Kidney tubule cell (primary cell): ENCODE data around the gene SCGB3A1.

Experiments
- DNase-seq: peaks from one replicate; pipeline ENCODE4 v3.0.0-alpha.2; 2018; ENCODE audit warnings: low spot score

Gene SCGB3A1

GRCh38 chr5:180604271-180604670, 13.0 kb upstream of the SCGB3A1 start:
- no peak for DNase-seq

DNA sequence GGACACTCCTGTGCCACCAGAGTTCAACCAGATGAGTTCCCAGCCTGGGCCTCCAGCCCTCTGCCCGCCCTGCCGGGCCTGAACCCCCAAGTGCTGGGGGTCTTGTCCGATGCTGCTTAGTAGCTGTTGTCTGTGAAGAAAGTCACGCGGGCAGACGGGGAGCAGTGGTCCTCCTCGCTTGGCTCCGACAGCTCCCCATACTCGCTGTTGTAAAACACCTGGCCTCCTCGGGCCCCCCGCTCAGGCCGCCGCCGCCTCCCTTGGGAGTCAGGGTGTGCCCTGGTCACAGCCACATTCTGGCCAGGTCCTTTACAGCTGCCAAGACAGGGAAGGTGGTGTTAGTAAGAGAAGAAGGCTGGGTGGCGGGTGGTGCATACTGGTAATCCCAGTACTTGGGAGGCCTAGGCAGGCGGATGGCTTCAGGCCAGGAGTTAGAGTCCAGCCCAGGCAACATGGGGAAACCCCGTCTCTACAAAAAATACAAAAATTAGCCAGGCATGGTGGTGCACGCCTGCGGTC, 11.8 kb upstream of the SCGB3A1 start:
- DNase-seq: no peak

DNA sequence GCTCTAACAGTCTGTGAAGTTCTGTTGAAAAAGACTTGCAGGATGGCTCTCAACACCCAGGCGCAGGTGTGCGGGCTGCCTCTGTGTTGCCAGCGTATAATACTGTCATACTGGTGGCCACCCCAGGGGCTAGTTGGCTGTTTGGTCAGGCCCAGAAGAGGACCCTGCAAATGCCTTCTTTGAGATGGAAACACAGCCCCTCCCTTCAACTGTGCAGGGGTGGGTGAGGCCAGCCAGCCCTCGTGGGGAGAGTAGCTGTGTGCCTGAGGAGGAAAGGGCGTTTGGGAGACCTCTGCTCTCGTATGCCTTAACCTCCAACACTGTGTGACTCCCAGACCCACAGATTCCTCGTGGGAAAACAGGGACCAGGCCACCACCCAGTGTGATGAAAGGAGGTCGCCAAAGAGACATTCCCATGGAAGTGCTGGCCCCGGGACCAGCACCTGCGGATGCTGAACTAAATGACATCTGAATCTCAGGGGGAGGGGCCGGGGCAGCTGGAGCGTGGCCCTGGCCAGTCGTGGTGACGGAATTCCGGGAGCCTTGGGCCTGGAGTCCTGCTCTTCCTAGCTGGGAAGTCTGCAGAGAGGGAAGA, 11.3 kb upstream of the SCGB3A1 start:
- no peak for DNase-seq

GRCh38 chr5:180601591-180602480, 10.5 kb upstream of the SCGB3A1 start:
- DNase-seq: no peak

DNA sequence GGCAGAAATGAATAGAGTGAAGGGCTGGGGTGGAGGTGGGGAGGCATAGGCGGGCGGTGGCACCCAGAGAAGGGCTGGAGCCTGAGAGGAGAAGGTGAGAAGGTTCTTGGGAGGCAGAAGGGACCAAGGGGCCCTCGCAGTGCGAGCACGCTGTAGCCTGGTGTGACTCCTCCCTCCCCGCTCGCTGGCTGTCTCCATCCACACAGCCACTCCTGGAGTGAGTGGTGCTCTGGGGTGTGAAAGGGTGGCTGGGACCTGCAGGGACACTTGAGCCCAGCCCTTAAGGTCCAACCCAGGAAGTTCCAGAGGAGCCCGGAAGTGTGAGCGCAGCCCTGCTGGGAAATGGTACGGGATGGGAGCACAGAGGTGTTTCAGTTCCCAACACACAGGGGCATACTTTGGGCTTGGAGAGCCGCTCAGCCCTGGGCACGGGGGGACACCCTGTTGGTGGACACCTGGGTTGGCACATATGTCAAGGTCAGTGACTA, 9.3 kb upstream of the SCGB3A1 start:
- no peak for DNase-seq

- DNase-seq: no peak
These were observed 8.8 kb upstream of the SCGB3A1 start for GRCh38 chr5:180599981-180600553.

GRCh38 chr5:180599590-180599914, 8.3 kb upstream of the SCGB3A1 start:
- DNase-seq: no peak

DNA sequence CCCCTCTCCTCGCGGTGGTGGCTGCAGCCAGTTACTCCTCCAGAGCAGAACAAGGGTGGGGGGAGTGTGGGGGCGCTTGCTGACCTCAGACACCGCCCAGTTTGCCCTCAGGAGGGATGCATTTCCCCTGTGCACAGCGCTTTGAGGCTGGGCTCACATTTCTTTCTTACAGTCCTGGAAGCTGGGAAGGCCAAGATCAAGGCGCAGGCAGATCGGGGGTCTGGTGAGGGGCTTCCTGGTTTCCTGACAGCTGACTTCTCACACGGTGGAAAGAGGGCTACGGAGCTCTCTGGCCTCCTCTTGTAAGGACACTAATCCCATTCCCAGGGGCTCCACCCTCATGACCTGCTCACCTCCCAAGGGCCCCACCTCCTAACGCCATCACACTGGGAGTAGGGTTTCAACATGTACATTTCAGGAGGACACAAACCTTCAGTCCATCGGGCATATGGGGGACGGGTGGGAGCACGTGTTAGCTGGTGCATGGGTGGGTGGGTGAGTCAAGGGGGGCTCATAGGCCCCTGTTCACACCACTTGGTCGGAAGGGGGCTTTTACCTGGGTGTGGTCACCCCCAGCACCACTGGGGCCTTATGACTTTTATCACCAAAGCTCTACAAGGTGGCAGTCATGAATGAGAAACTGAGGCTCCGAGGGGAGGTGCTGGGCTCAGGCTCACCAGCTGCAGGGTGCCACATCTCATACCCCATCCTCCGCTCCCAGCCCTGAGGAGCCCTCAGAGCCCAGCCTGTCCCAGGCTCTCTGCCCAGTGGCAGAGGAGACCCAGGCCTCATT, 7.7 kb upstream of the SCGB3A1 start:
- DNase-seq: no peak

- DNase-seq: no peak
These were observed 7.0 kb upstream of the SCGB3A1 start for GRCh38 chr5:180598316-180598701.

DNA sequence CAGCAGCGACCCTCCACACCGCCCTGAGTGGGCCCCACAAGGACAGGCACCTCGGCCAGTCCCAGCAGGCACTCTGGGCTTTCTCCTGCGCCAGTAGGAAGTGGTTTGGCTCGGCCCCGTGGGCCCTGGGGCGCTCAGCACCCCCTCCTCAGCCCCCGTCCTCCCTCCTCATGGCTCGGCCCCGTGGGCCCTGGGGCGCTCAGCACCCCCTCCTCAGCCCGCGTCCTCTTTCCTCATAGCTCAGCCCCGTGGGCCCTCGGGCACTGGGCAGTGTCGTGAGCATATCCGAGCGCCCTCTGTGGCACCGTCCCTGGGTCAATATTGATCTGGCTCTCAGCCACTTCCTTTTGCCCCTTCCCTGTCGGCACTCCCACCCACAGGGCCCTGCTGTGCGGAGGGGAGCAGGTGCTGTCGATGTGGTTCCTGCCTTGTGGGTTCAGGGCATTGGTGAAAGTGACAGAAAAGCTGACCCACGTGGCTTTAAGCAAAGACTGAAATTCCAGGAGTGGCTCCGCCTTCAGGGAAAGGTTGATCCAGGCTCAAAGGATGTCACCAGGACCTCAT, 5.5 kb upstream of the SCGB3A1 start:
- DNase-seq: no peak

- DNase-seq: no peak
These were observed 4.9 kb upstream of the SCGB3A1 start for GRCh38 chr5:180596115-180596667.

- no peak for DNase-seq
These were observed 4.2 kb upstream of the SCGB3A1 start for GRCh38 chr5:180595381-180596114.

GRCh38 chr5:180595046-180595379, 3.7 kb upstream of the SCGB3A1 start:
- no peak for DNase-seq

GRCh38 chr5:180594311-180595045, 3.2 kb upstream of the SCGB3A1 start:
- no peak for DNase-seq

DNA sequence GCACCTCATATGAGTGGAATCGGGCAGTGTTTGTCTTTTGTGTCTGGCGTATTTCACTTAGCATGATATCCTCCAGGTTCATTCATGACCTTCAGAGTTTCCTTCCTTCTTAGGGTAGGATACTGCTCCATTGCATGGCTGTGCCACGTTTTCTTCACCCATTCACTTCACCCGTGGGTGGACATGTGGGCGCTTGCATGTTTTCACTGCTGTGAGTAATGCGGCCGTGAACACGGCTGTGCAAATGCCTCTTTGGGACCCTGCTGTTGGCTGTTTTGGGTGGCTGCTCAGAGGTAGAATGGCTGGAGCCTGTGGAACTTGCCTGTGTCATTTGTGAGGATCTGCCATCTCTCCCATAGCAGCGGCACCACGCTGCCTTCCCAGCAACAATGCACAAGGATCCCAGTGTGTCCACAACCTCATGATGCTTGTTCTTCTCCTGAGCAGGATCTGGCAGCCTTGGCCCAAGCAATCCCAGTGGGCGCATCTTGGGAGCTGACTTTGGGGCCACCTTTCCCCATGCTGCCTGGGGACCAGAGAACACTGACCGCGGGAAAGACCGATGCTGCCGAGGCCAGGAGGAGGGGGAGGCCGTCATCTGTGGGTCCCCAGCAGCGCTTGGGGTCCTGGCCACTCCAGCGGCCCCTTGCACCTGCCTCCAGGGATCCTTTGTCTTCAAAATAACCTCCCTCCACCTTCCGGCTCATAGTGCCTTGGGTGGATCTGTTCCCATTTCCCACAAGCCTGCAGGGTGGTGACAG, 2.3 kb upstream of the SCGB3A1 start:
- DNase-seq: no peak

GRCh38 chr5:180592176-180592575, 877 bp upstream of the SCGB3A1 start:
- DNase-seq: no peak

DNA sequence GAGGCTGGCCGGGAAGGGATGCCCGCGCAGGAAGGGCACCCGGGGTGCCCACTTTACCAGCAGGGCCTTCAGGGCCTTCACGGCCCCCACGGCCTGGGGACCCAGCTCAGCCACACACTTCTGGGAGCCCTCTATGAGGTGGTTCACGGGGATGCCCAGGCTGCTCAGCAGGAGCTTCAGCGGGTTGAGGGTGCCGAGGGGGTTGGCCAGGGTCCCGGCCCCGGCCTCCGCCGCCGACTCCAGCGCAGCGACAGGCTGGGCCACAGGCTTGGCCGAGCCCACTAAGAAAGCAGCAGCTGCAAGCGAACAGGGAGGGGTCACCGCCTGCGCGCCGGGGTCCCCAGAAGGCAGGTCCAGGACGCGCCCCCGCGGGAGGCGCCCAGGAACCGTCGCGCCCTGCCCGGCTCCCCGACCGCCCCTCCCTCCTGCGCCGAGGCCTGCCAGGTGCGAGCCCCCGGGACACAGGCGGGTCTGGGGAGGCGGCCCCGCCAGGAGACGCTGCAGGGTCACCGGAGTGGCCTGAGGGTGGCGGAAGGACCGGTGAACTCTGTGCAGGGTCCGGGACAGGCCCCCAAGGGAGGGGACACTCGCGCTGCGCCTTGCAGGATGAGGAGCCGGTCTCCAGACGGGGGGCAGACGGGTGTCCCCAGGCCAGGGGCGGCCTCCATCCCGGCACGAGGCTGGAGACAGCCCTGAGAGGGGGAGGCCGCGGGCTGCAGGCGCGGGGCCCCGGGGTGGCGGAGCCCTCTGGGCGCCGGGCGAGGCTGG, 572 bp downstream of the SCGB3A1 start:
- DNase-seq: no peak

GRCh38 chr5:180589771-180590542, 1.3 kb downstream of the SCGB3A1 start:
- DNase-seq: no peak
